HS-5 (cell line): ENCODE results near the gene ERI3.

Experiments used
- DNase-seq: peaks from one replicate; pipeline ENCODE4 v3.0.0-alpha.2; 2012; ENCODE audit warnings: low read depth

ERI3 gene

DNA sequence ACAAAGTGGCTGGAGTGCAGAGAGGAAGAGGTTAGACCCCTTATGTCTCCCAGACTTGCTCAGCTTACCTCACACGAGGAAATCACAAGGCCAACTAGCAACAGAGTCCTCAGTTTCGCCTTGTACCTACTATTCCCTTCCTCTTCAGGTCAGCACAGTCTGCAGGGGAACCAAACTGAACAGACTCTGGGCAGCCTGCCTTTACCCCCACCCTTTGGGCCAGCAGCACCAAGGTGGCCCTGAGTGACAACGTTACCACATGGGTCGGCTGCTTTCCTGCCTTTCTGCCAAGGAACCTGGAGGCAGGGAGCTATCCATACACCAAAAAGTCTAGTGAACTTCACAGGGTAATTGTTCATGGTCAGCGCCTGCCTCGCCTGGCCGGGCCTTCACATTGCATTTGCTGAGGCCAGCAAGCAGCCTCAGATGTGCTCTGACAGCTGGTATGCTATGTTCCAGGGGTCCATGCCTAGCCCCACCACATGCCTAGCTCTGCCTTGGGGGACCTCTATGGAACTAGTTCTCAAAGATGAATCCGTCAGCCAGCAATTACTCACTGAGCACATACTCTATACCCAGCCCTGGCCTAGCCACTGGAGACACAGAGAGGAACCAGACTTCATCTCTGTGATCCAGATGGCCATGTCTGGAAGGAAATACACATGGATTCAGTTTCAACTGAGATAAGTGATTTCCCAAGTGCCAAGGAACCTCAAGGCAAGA is 72.2 kb downstream of the ERI3 start:
- no peak for DNase-seq

DNA sequence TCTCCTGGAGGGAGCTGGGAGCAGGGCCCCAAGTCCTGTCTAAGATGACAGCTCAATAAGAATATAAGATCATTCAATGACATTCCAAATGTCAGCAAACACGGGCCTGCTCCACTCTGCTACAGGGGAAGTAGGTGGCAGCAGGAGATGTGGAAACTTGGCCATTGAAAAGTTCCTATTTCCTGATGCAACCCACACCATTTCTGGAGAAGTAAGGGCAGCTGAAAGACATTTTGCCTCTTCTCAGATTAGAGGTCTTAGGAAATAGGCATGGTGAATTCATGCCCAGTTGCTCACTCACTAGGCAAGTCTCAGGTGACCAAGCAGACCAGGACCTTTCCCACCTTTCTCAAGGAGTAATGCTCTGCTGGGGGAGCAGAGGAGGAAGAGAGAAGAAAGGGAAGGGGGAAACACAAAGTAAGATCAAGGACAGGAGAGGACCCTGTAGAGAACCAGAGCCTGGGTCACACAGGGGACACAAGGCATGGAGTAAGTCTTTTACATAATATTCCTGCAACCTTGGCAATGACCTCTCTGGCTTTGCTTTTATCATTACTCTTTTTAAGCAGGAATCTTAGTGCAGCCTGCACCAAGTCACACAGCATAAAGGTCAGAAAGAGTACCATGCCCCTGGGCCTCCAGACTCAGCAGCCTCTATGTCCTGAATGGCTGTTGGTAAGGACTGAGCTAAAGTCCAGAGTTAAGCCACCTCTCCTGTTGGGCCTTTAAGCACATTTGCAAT is 72.9 kb downstream of the ERI3 start:
- DNase-seq = no peak

DNA sequence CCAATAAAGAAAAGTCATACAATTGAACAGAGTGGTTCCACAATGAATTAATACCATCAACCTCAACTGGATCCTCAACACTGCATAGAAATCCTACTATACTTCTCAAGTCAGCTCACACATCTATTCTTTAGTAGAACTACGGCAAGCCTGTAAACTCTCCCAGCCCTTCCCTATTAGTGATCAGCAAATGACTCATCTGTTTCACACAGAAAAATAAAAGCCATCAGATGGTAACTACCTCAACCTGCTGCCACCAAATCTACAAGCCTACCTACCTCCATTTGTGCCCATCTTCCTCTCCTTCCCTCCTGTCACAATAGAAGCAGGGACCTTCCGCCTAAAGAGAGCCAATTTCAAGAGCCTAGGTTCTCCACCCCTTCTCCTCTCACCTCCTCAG is 78.2 kb downstream of the ERI3 start:
- no peak for DNase-seq

DNA sequence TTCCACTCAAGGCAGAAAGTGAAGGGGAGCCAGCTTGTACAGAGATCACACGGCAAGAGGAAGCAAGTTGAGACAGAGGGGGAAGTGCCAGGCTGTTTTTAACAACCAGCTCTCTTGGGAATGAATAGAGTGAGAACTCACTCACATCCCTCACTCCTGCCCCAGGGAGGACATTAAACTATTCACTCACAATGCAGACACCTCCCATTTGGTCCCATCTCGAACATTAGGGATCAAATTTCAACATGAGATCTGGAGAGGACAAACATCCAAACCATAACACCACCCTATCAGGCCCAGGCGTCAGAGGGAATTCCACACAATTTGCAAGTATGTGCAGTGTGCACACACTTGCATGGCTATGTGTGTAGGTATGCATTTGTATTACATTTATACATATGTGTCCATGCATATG is 79.1 kb downstream of the ERI3 start:
- no peak for DNase-seq

DNA sequence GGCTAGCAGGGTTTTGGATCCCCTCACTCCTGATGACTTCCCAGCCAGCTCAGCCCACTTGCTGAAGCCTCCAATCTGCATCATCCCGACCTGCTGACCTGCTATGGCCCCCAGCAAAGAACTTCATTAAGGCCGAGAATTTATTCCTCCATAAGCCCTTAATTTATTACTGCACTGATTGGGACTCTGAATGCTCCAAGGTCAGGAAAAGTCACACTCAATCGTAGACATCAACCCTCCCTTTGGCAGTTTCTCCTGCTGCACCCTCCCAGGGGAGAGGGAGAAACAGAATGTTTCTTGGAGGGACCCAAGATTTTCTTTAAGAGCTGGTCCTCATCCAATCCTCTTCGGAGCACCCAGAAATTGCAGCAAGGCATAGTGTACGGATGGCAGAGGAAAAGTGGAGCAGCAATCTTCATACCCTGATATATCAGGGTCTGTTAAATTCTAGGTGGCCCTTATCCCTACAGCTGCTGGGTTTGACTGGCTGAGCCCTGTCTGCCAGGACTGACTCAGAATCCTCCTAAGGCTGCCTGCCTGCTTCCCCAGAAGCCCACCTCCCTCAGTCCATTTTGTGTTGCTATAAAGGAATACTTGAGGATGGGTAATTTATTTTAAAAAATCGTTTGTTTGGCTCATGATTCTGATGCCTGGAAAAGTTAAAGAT is 79.6 kb downstream of the ERI3 start:
- no peak for DNase-seq

DNA sequence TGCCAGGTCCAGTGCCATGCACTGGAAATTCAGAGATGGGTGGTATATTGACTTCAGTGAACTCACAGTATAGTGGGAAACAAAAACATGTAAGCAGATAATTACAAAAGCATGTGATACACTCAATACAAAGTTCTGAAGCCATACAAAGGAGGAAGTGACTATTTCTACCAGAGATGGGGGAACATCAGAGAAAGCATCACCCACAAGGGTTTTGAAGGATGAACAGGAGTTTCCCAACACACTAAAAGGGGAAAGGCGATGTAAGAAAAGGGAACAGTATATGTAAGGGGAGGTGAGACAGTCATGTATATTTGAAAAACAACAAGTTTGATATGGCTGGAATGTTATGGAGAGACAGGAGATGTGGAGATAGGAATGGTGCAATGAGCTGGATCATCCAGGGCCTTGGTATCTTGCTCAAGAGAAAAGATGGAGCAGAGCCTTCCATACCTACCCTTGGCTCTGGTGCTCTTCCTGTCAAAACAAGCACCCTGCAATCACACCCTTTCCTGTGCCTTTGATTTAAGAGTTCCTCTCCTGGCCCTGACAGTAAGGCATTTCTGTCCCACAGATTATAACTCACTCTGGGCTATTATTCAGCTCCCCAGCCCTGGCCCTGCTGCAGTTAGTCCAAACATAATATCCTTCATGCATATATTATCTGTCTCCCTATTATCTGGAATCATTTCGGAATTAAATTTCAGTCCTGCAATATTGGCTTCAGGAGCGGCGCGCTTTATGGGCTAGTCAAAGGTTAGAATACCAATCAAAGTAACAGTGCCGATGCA is 81.3 kb downstream of the ERI3 start:
- no peak for DNase-seq

DNA sequence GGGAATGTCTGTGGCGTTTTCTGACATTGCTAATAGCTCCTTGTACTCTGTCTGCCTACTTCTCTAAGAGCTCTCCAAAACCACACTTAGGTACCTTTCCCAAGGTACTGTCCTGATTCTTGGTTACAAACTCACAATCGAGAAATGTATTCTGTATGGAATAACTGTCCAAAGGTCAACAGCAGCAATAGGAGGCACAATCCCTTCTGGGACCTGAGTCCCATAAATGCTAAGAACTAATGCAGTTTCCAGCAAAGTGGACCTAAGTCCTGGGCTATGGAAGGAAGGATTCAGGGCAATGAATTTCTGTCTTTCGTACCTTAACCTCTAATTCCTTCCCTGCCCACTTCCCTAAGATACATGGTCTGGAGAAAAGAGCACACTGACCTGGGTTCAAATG is 82.1 kb downstream of the ERI3 start:
- DNase-seq = no peak

DNA sequence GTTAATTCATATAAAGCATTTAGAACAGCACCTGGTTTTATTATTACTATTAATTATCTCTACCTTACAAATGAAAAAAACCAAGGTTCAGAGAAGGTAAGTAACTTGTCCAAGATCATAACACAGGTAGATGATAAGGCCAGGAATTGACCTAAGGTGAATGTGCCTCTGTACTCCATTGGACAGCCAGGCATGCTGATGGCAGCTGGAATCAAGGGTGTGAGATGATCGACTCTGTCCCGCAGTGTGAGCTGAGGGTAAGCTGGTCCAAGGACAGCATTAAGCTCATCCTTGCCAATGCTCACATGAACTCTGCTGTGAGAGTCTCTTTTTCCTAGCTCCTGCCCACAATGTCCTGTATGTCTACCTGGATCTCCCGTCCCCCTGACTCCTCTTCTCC is 83.4 kb downstream of the ERI3 start:
- no peak for DNase-seq

DNA sequence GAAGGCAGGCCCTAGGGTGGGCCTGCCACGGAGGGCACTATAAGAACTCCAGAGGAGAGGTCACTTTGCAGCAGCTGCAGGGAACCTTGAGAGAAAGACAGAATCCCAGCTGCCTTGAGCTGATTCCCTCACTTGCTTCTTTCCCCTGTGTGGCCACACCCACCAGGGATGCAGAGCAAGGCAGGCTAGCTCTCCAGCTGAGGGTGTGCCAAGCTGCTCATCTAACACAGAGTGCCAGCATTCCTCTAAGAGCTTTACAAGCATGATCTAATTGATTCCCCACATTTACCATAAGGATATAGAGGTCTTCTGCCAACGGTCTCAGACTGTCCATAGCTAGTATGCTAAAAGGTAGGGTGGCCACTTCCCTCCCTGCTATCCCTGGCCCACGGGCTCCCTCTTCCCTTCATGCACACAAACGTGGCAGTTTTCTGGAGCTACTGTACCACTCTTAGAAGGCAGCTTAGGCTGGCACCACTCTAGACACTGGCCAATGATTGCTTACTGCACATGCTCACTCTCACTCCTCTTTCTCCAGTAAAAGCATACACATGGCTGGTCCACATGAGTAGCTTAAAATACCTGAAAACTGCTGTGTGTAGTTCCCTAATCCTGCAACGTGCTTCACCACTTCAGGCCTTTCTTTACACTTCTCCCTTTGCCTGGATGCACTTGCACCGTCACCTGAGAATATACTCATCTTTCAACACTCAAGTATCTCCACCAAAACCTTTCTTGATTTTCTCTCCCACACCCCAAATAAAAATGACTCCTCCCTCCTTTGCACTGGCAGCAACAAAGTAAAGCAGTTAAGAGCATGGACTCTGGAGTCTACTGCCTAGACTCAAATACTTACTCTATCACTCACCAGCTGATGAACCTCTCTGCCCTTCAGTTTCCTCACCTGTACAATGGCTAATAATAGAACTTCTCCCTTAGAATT is 84.1 kb downstream of the ERI3 start:
- DNase-seq = no peak

DNA sequence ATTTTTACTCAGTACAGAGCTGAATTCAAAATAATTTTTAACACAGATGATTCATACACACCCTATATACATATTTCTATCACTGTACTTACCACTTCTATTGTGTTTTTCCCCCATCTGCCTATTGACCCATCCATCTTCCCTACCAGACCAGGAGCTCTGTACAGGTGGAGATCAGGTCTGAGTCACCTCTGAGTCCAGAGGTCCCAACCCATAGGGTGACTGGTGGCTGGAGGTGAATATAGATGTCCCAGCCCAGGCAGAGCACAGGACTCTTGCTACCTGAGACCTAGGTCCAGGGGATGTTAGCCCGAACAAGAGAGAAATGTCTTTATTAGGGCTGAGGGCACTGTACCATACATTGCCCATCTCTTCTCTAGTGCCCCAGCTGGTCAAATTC is 87.0 kb downstream of the ERI3 start:
- no peak for DNase-seq

DNA sequence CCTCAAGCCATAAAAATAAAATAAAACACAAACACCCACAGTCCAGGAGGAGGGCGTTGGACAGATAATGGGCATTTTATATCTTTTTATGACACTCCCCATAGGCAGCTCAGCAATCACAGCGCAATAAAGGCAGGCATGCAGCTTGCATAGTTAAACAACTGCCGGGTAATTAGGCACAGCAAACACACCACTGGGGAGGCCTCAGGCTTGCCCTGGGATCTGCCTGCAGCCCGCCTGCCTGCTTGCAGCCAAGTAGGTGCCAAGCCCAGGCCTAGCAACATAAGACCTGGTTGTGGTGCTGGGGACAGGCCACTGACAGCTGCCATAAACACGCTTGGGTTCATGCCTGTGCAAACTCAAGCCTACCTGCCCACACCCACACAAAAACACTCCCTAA is 87.6 kb downstream of the ERI3 start:
- no peak for DNase-seq

DNA sequence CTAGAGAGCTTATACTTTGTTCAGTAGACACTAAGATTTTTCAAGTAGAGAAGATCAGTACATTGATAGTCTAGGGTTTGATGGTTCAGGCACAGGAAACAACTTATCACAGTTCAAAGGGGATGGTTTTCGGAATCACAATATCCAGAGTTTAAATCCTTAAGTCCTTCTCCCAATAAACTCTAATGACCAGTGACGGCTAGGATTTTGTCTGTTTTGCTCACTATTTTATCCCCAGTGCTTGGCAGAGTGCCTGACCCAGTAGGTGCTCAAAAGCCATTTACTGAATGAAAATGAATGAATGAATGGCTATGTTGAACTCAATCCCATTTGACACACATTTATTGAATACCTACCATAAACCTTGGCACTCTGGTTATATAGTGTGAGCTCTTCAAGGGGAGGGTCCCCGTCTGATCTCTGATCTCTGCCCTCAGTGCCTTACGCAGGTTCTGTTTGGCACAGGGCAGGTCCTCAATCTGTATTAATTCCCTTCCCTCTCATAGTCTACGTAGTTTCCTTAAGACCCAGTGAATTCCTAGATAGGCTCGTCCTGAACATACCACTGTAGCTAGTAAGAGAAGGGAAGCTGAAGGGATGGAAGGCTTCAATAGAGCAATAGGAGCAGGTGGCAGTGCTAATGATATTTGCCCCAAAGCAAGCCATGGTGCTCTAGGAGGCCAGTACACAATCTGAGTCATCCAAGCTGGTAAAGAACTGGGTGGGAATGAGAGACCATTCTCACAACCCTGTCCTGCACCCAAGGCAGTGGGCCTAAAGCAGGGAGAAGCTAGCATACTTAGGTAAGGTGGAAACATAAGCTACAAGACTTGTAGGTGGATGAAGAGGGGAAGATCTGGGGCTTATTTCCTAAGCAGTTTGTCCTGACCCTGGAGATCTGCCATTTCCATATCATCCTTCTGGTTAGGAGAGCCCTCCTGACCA is 88.4 kb downstream of the ERI3 start:
- DNase-seq = no peak

DNA sequence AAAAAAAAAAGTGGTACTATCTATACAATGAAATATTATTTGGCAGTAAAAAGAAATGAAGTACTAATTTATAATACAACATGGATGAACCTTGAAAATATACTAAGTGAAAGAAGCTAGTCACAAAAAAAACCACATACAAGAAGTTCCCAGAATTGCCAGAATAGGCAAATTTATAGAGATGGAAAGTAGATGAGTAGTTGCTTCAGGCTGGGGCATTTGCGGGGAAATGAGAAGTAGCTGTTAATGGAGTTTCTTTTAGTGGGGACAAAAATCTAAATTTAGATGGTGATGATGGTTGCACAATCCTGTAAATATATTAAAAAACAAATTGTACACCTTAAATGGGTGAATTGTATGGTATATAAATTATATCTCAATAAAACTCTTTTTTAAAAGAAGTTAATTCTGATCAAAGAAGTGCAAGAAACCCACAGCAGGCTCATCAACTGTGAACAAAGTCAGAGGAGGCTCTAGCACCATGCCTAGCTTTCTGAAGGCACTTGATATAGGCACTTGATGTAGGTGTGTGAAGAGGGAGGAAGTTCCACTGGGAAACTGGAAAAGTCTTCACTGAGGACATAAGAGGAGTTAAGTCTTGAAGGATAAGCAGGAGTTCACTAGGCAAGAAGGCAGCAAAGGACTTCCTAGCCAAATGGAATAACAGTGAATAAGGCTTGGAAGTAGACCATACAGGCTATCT is 89.2 kb downstream of the ERI3 start:
- no peak for DNase-seq

DNA sequence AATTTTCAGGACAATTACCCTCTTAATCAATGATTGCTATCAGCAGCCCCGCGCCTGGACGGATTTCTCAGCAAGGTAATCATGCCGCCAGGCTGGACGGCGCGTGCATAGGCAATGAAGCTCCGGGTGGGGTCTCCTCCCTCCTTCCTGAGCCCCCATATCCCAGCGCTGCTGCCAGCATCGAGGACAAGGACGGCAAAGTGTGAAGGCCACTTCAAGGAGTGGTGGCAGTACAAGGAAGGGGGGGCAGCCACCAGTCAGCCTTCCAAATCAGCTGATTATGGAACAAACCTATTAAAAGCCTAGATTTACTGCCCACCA is 90.6 kb downstream of the ERI3 start:
- no peak for DNase-seq

DNA sequence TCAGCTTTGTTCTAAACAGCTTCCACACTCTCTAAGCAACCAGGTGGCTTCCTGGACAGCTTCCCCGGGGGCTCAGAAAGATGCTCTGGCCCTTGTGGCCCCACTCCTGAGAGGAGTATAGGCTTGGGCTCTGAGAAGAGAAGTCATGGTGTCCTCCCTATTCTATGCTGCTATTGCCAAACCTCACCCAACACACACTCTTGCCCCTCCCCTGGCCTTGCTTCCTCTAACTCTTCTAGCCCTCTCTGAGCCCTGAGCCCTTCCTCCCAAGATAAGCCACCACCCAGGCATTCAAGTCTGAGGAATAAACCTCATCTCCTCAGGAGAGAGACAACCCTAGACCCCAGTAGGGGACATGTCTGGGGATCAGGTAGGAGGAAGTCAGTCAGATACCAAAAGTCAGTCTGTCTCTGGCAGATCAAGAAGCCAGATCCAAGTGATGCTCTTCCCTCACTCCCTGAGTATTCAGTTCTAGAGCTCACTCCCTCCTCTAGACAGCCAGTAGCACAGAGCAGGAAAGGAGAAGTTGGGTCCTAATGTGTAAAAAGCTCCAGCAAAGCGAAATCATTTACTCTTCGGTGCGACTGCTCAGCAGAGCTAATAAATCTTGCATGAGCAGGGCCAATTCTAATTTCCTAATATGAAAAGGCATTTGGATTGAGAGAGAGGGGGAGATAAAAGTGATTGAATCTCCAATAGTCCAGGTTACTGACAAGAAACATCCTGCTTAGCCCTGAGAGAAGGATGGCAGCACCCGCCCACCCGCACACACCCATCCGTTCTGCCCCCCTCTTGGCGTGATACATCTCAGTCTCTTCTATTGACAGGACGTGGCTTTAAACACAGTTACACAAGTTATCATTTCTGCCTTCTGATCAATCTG is 91.2 kb downstream of the ERI3 start:
- no peak for DNase-seq

DNA sequence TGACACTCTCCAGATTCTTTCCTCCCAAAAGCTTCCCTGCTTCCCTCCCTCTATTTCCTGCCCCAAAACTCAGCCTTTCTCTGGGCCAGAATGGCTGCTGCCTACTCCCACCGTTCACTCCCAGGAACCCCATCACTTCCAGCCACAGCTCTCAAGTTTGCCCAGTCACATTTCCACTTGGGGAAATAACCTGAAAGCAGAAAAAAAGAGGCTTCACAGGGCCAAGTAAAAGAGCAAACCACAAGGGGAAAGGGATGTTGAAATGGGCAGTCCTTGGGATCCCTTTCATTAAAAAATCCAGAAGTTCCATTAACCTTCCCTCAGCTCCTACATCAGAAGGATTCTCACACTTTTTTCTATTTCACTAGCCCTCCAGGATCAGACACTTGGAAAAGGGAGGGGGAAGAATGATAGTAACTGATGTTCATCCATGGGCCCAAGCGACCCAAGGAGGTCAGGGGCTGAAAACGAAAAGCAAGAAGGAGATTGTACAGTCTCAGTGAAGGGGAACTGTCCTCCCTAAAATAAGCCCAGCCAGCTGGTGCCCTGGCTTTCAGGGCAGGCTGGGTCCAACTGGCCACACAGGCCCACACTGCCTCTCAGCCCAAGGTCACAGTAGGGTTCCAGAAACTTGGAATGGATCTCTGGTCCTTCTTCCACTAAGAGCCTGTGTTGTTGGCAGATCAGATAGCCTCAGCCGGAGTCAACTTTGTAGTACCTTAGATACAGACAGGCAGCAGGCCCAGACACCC is 92.1 kb downstream of the ERI3 start:
- DNase-seq = no peak

DNA sequence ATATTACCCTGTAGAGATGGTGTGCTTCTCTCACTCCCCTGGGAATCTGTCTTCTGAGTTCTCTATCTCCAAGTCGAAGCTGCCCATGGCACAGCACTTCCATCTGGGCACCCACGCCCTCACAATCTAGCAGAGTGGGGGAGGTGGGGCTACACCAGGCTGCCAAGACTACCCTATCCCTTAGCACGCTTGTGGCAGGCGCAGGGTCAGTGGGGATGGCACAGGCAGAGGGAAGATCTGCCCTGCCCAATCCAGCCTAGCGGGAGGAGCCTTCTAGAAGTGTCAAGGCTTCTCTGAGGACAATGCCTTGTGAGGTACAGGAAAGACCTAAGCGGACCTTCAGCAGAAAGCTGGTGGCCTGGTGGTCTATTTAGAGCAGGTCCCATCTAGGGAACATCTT is 92.6 kb downstream of the ERI3 start:
- DNase-seq = no peak

DNA sequence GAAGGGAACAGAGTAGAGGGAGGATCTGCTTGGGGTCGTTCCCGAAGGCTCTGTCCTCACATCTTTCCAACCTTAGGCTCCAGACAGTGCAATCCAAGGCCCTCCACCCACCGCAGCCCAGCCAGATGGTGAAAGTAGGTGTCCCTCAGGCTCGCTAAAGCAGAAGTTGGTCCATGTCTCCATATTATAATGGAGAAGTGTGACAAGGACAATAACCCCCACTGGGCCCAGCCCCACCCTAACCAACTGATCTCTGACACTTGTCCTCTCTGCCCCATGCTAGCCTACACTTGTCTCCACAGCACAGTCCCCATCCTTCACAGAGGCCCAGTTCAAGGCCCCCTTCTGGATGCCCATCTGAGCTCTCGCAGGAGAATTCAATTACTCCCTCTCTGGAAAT is 93.1 kb downstream of the ERI3 start:
- DNase-seq = no peak
